ENCODE data around the gene LRRC73. TPM values are rescaled to one million over a fixed set of nuclear protein-coding genes. Genes with fewer than 3 reads are reported as not detected.

LRRC73 gene
- total and polyA plus RNA-seq, 4 donors = 0.08 to 0.99 (median 0.10) TPM; not detected in 1

- TF ChIP-seq GABPA (IDR thresholded peaks at IDR 0.05 in 1 of 2, conservative IDR thresholded peaks at IDR 0.05 in 1 of 2) (no peak), EGR1 (IDR thresholded peaks at IDR 0.05; ENCODE audit: low read depth in 2 of 2) (no peak), NR2F2 (IDR thresholded peaks at IDR 0.05) (no peak), FOXA2 (IDR thresholded peaks at IDR 0.05) (no peak), YY1 (IDR thresholded peaks at IDR 0.05) (no peak), HNF4A (conservative IDR thresholded peaks at IDR 0.05) (no peak), REST (IDR thresholded peaks at IDR 0.05) (no peak), JUND (IDR thresholded peaks at IDR 0.05) (no peak)
- peak overlapping the region; percentile 82 to 93 for H3K9ac ChIP-seq (ENCODE audit: low read depth in 1 of 2, low read length in 2 of 2)
- DNase-seq (ENCODE audit: low spot score) = no peak
Measured at GRCh38 chr6:43517505-43518357, 7.6 kb upstream of the LRRC73 start.

GRCh38 chr6:43516697-43517504 lies 6.8 kb upstream of the LRRC73 start, which contains the start of the genes POLR1C and YIPF3:
Gene POLR1C, plus strand, starts transcription at chr6:43517089. Its CDS starts 21 bp downstream, at chr6:43517110.
Gene YIPF3, minus strand, starts transcription at chr6:43516926. Its CDS starts 119 bp downstream, at chr6:43516807.
- Histone ChIP-seq H3K4me1 (ENCODE audit: control insufficient read depth in 4 of 4, insufficient read depth in 4 of 4, low read length in 3 of 4) (peaks cover 6 to 30% (median 22%) of the 10 kb centered on the region in 4 donors), H3K36me3 (ENCODE audit: control insufficient read depth in 4 of 4, insufficient read depth in 3 of 4, low read depth in 1 of 4, low read length in 3 of 4) (peaks cover 7 to 46% (median 33%) of the 10 kb centered on the region in 4 donors), H3K27me3 (ENCODE audit: control insufficient read depth in 4 of 4, insufficient read depth in 4 of 4, low read length in 3 of 4) (no peaks in the 10 kb centered on the region), H3K9ac (ENCODE audit: low read depth in 1 of 2, low read length in 2 of 2) (peak within 1 kb of the TSS; percentile 93 to 97), H3K27ac (ENCODE audit: low read depth in 1 of 2, low read length in 2 of 2) (peak within 1 kb of the TSS; percentile 67 to 80), H3K4me3 (ENCODE audit: low read depth in 1 of 3, low read length in 3 of 3) (peak within 1 kb of the TSS; percentile 92 to 100 (median 99)), H3K9me3 (ENCODE audit: control insufficient read depth in 4 of 4, low read length in 3 of 4) (no peaks in the 10 kb centered on the region)
- peak; percentile 96 for DNase-seq (ENCODE audit: low spot score)
- under 1% methylated on average over 57 of the region's 57 CpGs for WGBS
- TF ChIP-seq HNF4G (IDR thresholded peaks at IDR 0.05) = no peak
- no peak for TF ChIP-seq JUND (IDR thresholded peaks at IDR 0.05)
- peak; percentile 55 for TF ChIP-seq SP1 (IDR thresholded peaks at IDR 0.05)
- TF ChIP-seq RXRA (IDR thresholded peaks at IDR 0.05) = peak; percentile 24 to 41
- TF ChIP-seq YY1 (IDR thresholded peaks at IDR 0.05) = peak; percentile 98
- TF ChIP-seq ATF3 (IDR thresholded peaks at IDR 0.05) = no peak
- peak; percentile 96 for TF ChIP-seq MAX (IDR thresholded peaks at IDR 0.05)
- TF ChIP-seq CTCF (IDR thresholded peaks at IDR 0.05; ENCODE audit: low read depth, low read length, missing input control) = no peak
- no peak for TF ChIP-seq TAF1 (conservative IDR thresholded peaks at IDR 0.05)
- no peak for TF ChIP-seq FOXA1 (IDR thresholded peaks at IDR 0.05)
- TF ChIP-seq REST (IDR thresholded peaks at IDR 0.05) = peak; percentile 40
- peak; percentile 96 for TF ChIP-seq GABPA (IDR thresholded peaks at IDR 0.05 in 1 of 2, conservative IDR thresholded peaks at IDR 0.05 in 1 of 2)
- peak in 1 of 2 donors; percentile 8 for TF ChIP-seq HNF4A (conservative IDR thresholded peaks at IDR 0.05)
- no peak for TF ChIP-seq RAD21 (IDR thresholded peaks at IDR 0.05)
- peak; percentile 88 to 92 for TF ChIP-seq EGR1 (IDR thresholded peaks at IDR 0.05; ENCODE audit: low read depth in 2 of 2)
- TF ChIP-seq FOXA2 (IDR thresholded peaks at IDR 0.05) = no peak
- peak; percentile 63 for TF ChIP-seq NR2F2 (IDR thresholded peaks at IDR 0.05)

More at GRCh38 chr6:43517505-43518357, 7.6 kb upstream of the LRRC73 start:
- 6% methylated on average over 10 of the region's 10 CpGs for WGBS
- Histone ChIP-seq H3K27me3 (ENCODE audit: control insufficient read depth in 4 of 4, insufficient read depth in 4 of 4, low read length in 3 of 4) (no peaks in the 10 kb centered on the region), H3K4me3 (ENCODE audit: low read depth in 1 of 3, low read length in 3 of 3) (peak overlapping the region; percentile 92 to 100 (median 99)), H3K36me3 (ENCODE audit: control insufficient read depth in 4 of 4, insufficient read depth in 3 of 4, low read depth in 1 of 4, low read length in 3 of 4) (peaks cover 6 to 46% (median 36%) of the 10 kb centered on the region in 4 donors), H3K27ac (ENCODE audit: low read depth in 1 of 2, low read length in 2 of 2) (peak overlapping the region; percentile 67 to 80), H3K9me3 (ENCODE audit: control insufficient read depth in 4 of 4, low read length in 3 of 4) (no peaks in the 10 kb centered on the region), H3K4me1 (ENCODE audit: control insufficient read depth in 4 of 4, insufficient read depth in 4 of 4, low read length in 3 of 4) (peaks cover 6 to 30% (median 22%) of the 10 kb centered on the region in 4 donors)

All from liver (tissue), 9 donors.